T-helper 2 cell treated with Interferon-gamma antibody and Interleukin-4, amounts not matched to agents 100 ng/mL and 5 ng/mL, for 36 hours (primary cell): ENCODE measurements around the gene SPHK1. TPM values are rescaled to one million over a fixed set of nuclear protein-coding genes. Genes with fewer than 3 reads are reported as not detected.

Experiments
- intact Hi-C: fragments of 100-400 bp; cut with micrococcal nuclease; formaldehyde crosslinking; loops from one replicate; pipeline ENCODE4 v1.15.1; 2023
- total RNA-seq: library from RNA; stranded (reverse); gene quantifications from 2 replicates; pipeline ENCODE4 v1.2.3, GENCODE V29; 2022

SPHK1 gene
- total RNA-seq, 1 donor from 2014 or later = 1.9 TPM

DNA sequence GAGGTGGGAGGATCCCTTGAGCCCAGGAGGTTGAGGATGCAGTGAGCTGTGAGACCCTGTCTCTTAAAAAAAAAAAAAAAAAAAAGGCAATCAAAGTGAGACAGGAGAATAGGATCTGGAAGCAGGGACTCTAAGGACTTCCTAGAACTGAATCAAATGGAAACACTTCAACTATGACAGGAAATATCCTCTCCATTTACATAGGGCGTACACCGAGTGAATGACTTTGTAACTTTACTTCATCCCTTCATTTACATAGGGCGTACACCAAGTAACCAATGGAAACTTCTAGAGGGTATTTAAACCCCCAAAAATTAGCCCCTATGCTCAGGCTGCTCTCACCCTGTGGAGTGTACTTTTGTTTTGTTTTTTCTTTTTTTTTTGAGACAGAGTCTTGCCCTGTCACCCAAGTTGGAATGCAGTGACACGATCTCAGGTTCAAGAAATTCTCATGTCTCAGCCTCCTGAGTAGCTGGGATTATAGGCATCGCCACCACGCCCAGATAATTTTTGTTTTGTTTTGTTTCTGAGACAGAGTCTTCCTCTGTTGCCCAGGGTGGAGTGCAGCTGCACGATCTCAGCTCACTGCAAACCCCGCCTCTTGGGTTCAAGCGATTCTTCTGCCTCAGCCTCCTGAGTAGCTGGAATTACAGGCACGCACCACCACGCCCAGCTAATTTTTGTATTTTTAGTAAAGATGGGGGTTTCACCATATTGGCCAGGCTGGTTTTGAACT is 21.1 kb upstream of the SPHK1 start:
- intact Hi-C loops = no loop called here

DNA sequence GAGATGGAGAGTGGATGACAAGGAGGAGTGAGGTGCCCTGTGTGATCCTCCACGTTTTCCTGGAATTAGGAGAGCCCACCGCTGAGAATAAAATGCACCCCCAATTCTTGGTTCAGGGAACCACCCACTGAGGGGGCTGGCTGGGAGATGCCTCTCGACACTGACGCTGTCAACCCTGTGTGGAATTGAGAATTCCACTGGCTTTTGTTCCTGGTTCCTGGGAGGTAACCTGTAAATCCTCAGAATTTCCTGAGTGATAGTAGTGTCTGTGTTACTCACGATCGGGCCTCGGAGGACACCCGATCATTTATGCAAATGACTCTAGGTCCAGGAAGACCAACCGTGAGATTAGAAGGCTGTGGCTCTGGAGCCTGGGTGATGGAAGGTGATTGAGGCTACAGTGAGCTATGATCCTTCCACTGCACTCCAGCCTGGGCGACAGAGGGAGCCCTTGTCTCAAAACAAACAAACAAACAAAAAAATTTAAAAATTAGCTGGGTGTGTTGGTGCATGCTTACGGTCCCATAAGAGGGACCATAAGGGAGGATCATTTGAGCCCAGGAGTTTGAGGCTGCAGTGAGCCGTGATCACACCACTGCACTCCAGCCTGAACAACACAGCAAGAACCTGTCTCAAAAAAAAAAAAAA is 19.0 kb upstream of the SPHK1 start:
- intact Hi-C loops = no loop called here

DNA sequence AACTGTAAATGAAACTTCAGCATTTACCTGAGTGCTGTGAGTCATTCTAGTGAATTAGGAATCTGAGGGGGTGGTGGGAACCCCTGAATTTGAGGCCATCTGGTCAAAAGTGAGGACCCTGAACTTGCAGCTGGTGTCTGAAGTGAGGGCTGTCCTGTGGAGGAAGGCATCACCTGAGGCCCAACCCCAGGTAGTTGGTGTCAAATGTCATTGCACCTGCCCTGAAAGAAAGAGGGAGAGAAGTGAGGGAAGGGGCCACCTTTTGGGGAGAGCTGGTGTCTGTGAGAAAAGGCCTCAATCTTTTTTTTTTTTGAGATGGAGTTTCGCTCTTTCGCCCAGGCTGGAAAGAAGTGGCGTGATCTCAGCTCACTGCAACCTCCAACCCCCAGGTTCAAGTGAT is 18.2 kb upstream of the SPHK1 start:
- intact Hi-C loops = no loop called here

- intact Hi-C loops = no loop called here
These were observed 16.8 kb upstream of the SPHK1 start for GRCh38 chr17:76367642-76368041.

- intact Hi-C loops = no loop called here
These were observed 15.9 kb upstream of the SPHK1 start for GRCh38 chr17:76368545-76368944.

- intact Hi-C loops = no loop called here
These were observed 15.0 kb upstream of the SPHK1 start for GRCh38 chr17:76369379-76369778.

GRCh38 chr17:76369804-76370203 is 14.6 kb upstream of the SPHK1 start:
- intact Hi-C loops = no loop called here

DNA sequence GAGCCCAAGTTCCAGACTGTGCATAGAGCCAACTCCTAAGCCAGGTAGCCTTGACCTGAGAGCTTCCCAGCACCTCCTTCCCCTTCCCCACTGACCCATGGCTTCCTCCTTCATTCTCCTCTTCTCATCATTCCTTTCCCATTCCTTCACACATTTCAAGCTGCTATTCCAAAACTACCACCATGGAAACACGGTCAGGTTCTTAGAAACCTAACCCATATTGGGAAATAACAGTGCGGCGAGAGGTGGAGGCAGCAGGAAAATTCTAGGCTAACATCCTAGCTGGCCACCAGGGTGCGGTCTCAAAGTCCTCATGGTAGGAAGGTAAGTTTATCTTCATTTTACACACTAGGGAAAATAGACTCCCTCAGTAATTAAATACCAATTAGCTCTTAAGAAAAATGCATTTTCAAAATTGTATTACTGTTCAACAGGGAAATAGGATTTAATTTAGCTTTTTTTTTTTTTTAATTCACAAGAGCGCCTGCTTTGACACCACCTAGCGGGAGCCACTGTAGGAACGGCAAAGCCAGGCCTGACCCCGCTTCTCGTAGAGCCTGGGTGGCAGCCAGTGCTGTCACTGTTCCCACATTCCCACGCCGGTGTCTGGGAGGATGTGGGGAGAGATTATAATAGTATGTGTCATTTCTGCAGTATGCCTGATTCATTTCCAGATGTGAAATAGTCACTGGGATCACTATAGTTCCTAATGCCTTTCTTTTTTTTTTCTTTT is 14.0 kb upstream of the SPHK1 start:
- intact Hi-C loops = no loop called here

DNA sequence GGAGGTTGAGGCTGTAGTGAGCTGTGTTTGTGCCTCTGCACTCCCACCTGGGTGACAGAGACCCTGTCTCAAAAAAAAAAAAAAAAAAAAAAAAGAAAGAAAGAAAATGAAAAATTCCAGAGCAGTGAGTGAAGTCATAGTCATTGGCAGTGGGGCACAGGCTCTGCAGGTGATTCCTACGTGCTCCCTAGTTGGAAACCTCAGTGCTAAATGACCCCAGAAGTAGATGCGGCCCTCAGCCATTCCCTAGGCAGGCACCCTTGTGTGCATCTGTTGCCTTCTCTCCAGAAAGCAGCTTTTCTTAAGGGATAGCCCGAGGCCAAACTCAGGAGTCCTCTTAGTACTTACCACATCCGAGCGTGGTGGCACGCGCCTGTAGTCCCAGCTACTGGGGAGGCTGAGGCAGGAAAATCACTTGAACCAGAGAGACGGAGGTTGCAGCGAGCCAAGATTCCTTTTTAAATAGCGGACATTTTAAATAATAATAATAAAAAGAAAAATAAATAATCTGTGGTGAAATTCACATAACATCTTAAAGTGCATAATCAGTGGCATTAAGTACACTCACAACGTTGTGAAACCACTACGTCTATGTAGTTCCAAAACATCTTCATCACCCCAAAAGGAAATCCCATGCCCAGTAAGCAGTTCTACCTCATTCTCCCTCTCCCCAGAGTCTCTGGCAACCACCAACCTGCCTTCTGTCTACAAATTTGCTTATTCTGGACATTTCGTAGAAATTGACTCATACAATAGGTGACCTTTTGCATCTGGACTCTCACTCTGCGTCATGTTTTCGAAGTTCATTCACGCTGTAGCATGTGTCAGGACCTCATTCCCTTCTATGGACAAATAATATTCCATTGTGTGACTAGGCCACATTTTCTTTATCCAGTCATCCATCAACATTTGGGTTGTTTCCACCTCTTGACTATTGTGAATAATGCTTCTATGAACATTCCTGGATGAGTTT is 12.5 kb upstream of the SPHK1 start:
- intact Hi-C loops = no loop called here

DNA sequence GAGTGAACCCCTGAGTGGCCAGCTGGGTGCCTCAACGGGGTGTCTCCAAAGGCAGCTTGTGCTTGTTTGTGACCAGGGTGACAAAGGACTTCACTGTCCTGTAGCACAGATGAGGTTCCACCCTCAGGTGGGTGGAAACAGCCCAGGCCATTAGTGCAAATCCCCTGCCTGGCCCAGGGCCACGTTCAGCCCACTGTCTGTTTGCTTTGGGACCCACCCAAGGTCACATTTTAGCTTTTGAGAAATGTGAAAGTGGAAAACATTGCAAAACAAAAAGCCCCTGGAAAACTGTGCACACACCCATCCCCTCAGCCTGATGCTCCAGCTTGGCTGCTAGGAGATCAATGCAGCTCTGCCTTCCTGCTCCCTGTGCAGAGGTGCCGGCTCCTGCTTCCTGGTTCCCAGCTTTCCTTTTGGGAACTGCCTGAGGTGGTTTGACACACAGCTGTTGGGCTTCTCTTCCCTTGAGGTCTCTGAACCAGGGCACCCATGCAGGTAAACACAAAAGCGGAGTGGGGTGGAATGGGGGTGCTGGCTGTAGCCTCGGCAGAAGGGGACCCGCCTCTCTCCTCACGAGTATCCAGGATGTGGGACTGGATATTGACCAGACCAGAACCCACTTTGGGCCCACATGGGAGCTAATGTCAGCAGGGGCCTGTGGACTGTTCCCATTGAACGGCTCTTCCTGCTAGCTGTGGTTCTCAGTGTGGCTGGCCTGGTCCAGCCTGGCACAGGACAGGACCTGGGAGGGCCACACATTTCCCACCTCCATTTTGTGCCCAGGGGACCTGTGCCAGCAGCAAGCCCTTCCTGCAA is 7.9 kb upstream of the SPHK1 start:
- intact Hi-C loops = no loop called here

GRCh38 chr17:76378548-76379274 is 5.7 kb upstream of the SPHK1 start:
- intact Hi-C loops = no loop called here

DNA sequence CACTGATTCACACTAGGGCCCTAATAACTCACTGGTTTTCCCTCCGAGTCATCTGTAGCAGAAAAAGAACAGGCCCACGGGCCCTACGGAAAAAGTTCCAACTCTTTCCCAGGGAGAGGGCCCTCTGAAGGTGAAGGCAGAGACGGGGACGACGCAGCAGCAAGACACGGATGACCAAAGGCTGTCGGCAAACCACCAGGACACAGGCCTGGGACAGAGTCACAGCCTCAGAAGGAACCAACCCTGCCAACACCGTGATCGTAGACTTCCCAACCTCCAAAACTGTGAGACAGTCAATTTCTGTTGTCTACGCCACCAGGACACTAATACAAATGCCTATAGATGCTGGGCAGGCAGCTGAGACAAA is 5.2 kb upstream of the SPHK1 start:
- intact Hi-C loops = no loop called here

- intact Hi-C loops = no loop called here
These were observed 4.6 kb upstream of the SPHK1 start for GRCh38 chr17:76379646-76380376.

DNA sequence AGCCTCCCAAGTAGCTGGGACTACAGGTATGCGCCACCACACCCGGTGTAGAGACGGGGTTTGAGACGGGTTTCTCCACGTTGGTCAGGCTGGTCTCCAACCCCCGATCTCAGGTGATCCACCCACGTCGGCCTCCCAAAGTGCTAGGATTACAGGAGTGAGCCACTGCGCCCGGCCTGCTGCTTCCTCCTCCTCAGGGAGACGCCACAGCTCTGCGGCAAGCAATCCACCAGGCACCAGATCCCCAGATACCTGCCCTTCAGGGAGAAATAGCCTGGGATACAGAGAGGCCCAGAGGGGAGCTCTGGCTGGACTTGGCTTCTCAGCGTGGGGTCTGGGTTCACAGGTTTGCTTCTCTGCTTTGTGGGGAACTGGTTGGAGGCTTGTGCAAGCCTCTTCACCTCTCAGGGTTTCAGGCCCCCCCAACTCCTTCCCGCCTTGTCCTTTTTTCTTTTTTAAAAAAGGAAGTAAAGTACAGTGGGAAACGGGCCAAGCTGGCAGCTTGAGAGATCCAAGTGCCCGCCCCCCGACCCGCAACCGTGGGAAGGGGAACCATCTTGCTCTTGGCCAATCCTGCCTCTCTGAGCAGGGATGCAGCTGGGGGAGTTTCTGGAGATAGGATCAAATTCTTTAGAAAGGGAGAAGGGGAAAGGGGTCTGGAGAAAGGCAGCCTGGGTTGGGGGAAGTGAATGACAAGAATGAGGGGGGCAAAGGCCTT is 2.6 kb upstream of the SPHK1 start:
- intact Hi-C loops = no loop called here

DNA sequence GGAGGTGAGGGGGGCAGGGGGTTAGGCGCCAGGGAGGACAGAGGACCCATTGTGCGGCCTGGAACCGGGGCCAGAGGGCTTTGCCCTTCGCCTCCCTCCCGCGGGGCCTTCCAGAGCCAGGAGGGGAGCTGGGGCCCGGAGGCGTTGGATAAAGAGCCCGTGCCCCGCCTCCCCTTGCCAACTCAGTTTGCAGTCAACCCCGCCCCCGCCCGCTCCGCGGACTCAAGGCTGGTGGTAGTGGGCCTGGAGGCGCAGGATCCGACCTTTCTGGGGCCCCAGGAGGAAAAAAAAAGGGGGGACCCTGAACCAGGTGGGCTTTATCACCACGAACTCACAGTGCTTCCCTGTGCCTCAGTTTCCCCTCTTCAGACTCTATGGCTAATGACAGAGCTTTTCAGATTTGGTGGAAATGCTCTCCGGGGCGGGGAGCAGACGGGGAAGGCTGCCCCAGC is 2.0 kb upstream of the SPHK1 start:
- intact Hi-C loops = no loop called here

- intact Hi-C loops = no loop called here
These were observed 1.4 kb upstream of the SPHK1 start for GRCh38 chr17:76382803-76383545.

GRCh38 chr17:76383546-76384221 is 725 bp upstream of the SPHK1 start:
- intact Hi-C loops = no loop called here
